ENCODE data around the gene DGCR2.

The DGCR2 gene

DNA sequence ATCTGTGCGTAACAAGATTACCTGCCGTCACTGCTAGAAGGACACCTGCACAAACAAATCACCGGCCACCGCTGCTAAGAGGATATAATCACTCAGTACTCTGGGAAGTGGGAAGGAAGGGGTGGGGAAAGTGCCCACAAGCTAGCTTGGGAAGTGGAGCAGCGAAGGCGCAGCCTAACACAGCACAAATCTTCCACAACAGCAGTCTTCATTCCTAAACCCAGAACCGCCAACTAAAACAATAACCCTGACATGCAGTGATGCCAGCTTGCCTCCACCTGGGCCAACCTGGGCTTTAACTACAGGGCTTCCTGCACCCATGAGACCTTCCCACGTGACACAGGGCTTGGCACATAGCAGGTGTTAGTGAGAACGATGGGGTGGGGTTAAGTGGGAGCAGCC, 5.1 kb downstream of the DGCR2 start:
- ChIA-PET CTCF (interaction anchor here (1.3 kb wide), 1 partner anchor 27 kb away, joined by 7 read pairs; the partner anchor contains the start of gene ESS2), POLR2A (no interaction called here)
- TF ChIP-seq CTCF (IDR thresholded peaks at IDR 0.05; ENCODE audit: control extremely low read depth, extremely low read depth, low read depth, missing control alignments): no peak
- no peak for DNase-seq (ENCODE audit: extremely low spot score)

- peak; percentile 9 for TF ChIP-seq CTCF (IDR thresholded peaks at IDR 0.05; ENCODE audit: control extremely low read depth, extremely low read depth, low read depth, missing control alignments)
- DNase-seq (ENCODE audit: extremely low spot score): no peak
- CTCF ChIA-PET: interaction anchor here (0.6 to 2.0 kb wide), 7 partner anchors 10 to 514 kb away, joined by 3 to 7 read pairs (median 3); partner anchors contain the start of gene ESS2
- POLR2A ChIA-PET: no interaction called here
Measured at GRCh38 chr22:19115628-19116027, 6.6 kb downstream of the DGCR2 start.

- ChIA-PET CTCF (interaction anchor here (0.8 to 2.0 kb wide), 5 partner anchors 9 to 515 kb away, joined by 3 to 7 read pairs (median 5); partner anchors contain the start of gene ESS2), POLR2A (no interaction called here)
- no peak for TF ChIP-seq CTCF (IDR thresholded peaks at IDR 0.05; ENCODE audit: control extremely low read depth, extremely low read depth, low read depth, missing control alignments)
- DNase-seq (ENCODE audit: extremely low spot score): no peak
Measured at GRCh38 chr22:19114984-19115552, 7.1 kb downstream of the DGCR2 start.

DNA sequence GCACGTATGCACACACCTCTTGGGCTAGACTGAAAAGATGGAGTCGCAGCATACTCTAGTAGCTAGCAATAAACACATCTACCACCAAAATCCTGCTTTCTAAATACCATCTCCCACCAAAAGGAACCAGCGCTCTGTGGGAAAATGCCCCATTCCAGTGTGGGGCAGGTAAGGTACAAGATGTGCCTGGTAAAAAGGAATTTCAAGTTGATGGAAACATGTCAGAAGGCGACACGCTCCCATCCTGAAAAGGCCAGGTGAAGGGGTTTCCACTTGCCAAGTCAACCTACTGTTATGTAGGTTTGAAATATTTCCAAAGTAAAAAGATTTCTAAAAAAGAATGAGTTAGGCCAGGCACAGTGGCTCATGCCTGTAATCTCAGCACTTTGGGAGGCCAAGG, 8.8 kb downstream of the DGCR2 start:
- no peak for TF ChIP-seq CTCF (IDR thresholded peaks at IDR 0.05; ENCODE audit: control extremely low read depth, extremely low read depth, low read depth, missing control alignments)
- POLR2A ChIA-PET: no interaction called here
- CTCF ChIA-PET: interaction anchor here (1.4 kb wide), 1 partner anchor 9 kb away, joined by 4 read pairs; no protein-coding TSS in a partner anchor
- DNase-seq (ENCODE audit: extremely low spot score): no peak

DNA sequence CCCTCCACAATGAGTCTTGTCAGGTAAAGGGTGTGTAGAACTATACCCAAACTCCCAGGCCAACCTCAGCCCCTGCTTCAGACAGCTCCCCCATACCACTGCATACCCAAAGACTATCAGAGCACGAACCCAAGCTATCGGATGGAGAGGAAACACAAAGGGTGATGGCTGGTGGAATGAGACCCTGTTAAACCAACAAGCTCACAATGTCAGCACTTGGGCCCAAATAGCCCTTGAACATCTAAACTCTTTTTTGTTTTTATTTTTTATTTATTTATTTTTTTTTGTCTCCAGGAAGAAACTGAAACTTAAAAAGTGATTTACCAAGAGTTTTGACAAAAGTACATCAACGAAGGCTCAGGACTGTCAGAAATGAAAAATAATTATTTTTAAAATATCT, 10.6 kb downstream of the DGCR2 start:
- ChIA-PET POLR2A (no interaction called here), CTCF (interaction anchor here (1.0 to 2.5 kb wide), 5 partner anchors 8 to 962 kb away, joined by 3 to 12 read pairs (median 10); partner anchors contain the start of genes DGCR2, ESS2 and USP18)
- no peak for DNase-seq (ENCODE audit: extremely low spot score)
- TF ChIP-seq CTCF (IDR thresholded peaks at IDR 0.05; ENCODE audit: control extremely low read depth, extremely low read depth, low read depth, missing control alignments): no peak

DNA sequence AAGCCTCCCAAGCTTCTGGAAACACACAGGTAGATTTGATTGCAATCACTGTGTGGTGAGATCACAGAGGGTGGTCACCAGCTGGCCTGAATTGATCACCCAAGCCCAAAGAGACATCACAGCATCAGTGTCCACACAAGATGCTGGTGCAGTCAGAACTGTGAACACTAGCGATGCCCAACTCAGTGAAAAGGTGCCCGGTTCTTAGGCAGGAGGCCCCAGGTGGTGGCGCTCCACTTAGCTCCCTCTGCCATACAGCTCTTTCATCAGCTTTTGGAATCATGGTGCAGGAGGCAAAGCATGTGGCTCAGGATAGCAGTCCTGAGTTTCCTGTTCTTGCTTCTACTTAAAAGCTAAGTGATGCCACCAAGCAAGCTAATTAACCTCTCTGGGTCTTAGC, 11.1 kb downstream of the DGCR2 start:
- ChIA-PET CTCF (interaction anchor here (0.7 to 2.5 kb wide), 7 partner anchors 8 to 961 kb away, joined by 3 to 12 read pairs (median 3); partner anchors contain the start of genes DGCR2, ESS2 and USP18), POLR2A (interaction anchor here (0.5 to 0.9 kb wide), 2 partner anchors 23 to 98 kb away, joined by 3 read pairs; no protein-coding TSS in a partner anchor)
- no peak for TF ChIP-seq CTCF (IDR thresholded peaks at IDR 0.05; ENCODE audit: control extremely low read depth, extremely low read depth, low read depth, missing control alignments)
- DNase-seq (ENCODE audit: extremely low spot score): no peak
